ENCODE measurements around the gene C4orf54.

DNA sequence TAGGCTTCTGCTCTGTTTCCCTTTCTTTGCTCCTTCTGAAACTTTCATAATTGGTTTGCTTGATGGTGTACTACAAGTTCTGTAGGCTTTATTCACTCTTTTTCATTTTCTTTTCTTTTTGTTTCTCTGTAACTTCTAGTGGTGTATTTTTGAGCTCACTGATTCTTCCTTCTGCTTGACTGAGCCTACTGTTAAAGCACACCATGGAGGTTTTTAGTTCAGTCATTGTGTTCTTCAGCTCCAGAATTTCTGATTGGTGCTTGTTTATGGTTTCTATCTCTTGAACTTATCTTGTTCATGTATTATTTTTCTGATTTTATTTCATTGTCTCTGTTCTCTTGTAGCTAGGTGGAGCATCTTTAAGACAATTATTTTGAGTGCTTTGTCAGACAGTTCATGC is 33.4 kb upstream of the C4orf54 start:
- TF ChIP-seq EZH2phosphoT487 (IDR thresholded peaks at IDR 0.05; ENCODE audit: borderline replicate concordance, low read length): no peak
- TF ChIP-seq, protein P1, sequence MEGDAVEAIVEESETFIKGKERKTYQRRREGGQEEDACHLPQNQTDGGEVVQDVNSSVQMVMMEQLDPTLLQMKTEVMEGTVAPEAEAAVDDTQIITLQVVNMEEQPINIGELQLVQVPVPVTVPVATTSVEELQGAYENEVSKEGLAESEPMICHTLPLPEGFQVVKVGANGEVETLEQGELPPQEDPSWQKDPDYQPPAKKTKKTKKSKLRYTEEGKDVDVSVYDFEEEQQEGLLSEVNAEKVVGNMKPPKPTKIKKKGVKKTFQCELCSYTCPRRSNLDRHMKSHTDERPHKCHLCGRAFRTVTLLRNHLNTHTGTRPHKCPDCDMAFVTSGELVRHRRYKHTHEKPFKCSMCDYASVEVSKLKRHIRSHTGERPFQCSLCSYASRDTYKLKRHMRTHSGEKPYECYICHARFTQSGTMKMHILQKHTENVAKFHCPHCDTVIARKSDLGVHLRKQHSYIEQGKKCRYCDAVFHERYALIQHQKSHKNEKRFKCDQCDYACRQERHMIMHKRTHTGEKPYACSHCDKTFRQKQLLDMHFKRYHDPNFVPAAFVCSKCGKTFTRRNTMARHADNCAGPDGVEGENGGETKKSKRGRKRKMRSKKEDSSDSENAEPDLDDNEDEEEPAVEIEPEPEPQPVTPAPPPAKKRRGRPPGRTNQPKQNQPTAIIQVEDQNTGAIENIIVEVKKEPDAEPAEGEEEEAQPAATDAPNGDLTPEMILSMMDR (IDR thresholded peaks at IDR 0.05; ENCODE audit: low read depth, low read length, poor library complexity, severe bottlenecking): no peak

Data from DOHH2 (cell line).